ENCODE data around the gene FCHSD2.

GRCh38 chr11:72900013-72900412 is 242.1 kb downstream of the FCHSD2 start:
- TF ChIP-seq EZH2 (IDR thresholded peaks at IDR 0.05; ENCODE audit: insufficient read depth, poor library complexity, severe bottlenecking) (no peak), EZH2phosphoT487 (IDR thresholded peaks at IDR 0.05; ENCODE audit: insufficient read depth, low read depth) (no peak)

Data from GM23248 (cell line).